ENCODE data around the gene XPA. TPM values are rescaled to one million over a fixed set of nuclear protein-coding genes. Genes with fewer than 3 reads are reported as not detected.
"Not testable (repeated sequence)": the region's sequence is repeated elsewhere in the genome, so short reads cannot be mapped to it uniquely, and the experiment has no call there.

Gene XPA
- total and polyA plus RNA-seq, 4 donors, result 15.3 to 33.1 (median 24.3) TPM

DNA sequence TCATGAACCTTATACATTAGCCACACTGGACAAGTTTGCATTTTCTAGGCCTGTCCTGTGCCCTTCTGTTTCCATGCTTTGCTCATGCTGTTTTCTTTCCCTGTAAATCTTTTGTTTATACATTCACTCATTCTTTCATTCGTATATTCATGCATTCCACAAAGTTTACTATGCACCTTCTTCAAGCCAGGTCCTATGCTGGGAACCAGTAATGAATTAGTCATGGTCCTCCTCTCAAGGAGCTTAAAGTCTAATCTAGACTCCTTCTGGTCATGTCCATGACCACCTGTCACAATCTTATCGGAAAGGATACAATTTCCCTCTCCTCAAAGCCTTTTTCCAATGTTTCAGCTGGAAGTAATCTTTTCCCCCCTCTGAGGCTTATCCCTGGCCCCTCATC, 9.1 kb upstream of the XPA start:
- Histone ChIP-seq H3K36me3 (ENCODE audit: control insufficient read depth in 1 of 2, insufficient read depth in 2 of 2, low read length in 1 of 2) (no peaks in the 10 kb centered on the region), H3K27me3 (ENCODE audit: control insufficient read depth in 1 of 2, insufficient read depth in 2 of 2, low read length in 1 of 2) (no peaks in the 10 kb centered on the region), H3K4me1 (ENCODE audit: control insufficient read depth in 1 of 2, insufficient read depth in 2 of 2, low read length in 2 of 2) (no peaks in the 10 kb centered on the region), H3K9me3 (ENCODE audit: control insufficient read depth, low read length) (no peaks in the 10 kb centered on the region), H3K27ac (ENCODE audit: low read depth in 1 of 2, low read length in 2 of 2) (no peak overlapping the region), H3K4me3 (ENCODE audit: low read length in 2 of 2) (no peak overlapping the region)
- DNase-seq (no peak), ATAC-seq (ENCODE audit: low FRiP score) (no peak)
- intact Hi-C loops (cut with DNase I), result no loop called here
- WGBS, 2 donors, result 79 to 87% methylated on average over 2 of the region's 2 CpGs

DNA sequence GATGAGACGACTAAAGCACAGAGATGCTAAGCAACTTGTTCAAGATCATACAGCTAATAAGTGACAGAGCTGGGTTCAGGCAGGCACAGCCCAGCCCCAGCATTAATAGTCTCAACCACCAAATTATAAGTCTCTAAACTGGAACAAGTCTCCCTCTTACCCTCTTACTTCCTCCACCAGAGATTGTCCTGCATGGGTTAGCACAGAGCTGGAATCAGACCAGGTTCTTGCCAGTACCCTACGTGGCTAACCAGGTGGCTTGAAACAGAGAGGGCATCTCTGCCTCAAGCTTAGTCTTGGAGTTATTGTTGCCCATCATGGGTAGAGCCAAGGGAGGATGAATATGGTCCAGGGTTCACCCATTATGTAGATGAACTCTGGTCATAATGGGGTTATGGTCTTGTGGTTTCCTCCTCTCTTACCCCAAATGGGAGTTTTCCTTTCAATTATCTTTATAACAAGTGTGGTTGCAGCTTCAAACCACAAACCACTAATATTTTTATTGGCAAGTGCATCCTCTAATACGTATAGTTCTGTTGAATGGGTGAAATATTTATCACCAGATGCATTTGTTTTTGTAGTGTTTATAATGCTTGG, 8.3 kb upstream of the XPA start:
- Histone ChIP-seq H3K9me3 (ENCODE audit: control insufficient read depth, low read length) (no peaks in the 10 kb centered on the region), H3K27ac (ENCODE audit: low read depth in 1 of 2, low read length in 2 of 2) (no peak overlapping the region), H3K27me3 (ENCODE audit: control insufficient read depth in 1 of 2, insufficient read depth in 2 of 2, low read length in 1 of 2) (no peaks in the 10 kb centered on the region), H3K4me3 (ENCODE audit: low read length in 2 of 2) (no peak overlapping the region), H3K36me3 (ENCODE audit: control insufficient read depth in 1 of 2, insufficient read depth in 2 of 2, low read length in 1 of 2) (no peaks in the 10 kb centered on the region), H3K4me1 (ENCODE audit: control insufficient read depth in 1 of 2, insufficient read depth in 2 of 2, low read length in 2 of 2) (no peaks in the 10 kb centered on the region)
- ATAC-seq (ENCODE audit: low FRiP score), result no peak
- DNase-seq, result no peak
- intact Hi-C loops (cut with DNase I), result no loop called here
- WGBS, 2 donors, result 66% methylated on average over 3 of the region's 3 CpGs

DNA sequence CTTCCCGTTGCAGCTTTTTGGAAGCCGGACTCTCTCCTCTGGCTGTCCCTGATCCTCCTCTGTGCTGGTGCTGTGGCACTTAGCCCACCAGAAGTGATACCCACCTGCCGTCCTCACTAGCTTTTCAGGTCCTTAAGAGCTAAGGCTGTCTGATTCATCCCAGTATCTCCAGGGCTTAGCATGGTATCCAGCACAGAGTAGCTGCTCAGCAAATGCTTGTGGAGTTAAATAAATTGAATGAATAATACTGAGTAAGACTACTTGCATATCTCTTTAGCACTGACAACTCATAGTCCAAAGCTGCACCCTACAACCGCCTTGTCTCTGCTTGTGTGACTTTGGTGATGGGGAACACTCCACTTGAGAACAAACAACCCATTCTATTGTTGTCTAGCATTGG, 7.7 kb upstream of the XPA start:
- WGBS, 2 donors, result 84 to 92% methylated on average over 4 of the region's 4 CpGs
- ATAC-seq (ENCODE audit: low FRiP score), result no peak
- H3K4me1 ChIP-seq (ENCODE audit: control insufficient read depth in 1 of 2, insufficient read depth in 2 of 2, low read length in 2 of 2), result no peaks in the 10 kb centered on the region
- H3K27me3 ChIP-seq (ENCODE audit: control insufficient read depth in 1 of 2, insufficient read depth in 2 of 2, low read length in 1 of 2), result no peaks in the 10 kb centered on the region
- DNase-seq, result no peak
- H3K36me3 ChIP-seq (ENCODE audit: control insufficient read depth in 1 of 2, insufficient read depth in 2 of 2, low read length in 1 of 2), result no peaks in the 10 kb centered on the region
- intact Hi-C loops (cut with DNase I), result no loop called here
- no peaks in the 10 kb centered on the region for H3K9me3 ChIP-seq (ENCODE audit: control insufficient read depth, low read length)
- H3K4me3 ChIP-seq (ENCODE audit: low read length in 2 of 2), result no peak overlapping the region
- peak overlapping the region in 1 of 2 donors; percentile 81 for H3K27ac ChIP-seq (ENCODE audit: low read depth in 1 of 2, low read length in 2 of 2)

DNA sequence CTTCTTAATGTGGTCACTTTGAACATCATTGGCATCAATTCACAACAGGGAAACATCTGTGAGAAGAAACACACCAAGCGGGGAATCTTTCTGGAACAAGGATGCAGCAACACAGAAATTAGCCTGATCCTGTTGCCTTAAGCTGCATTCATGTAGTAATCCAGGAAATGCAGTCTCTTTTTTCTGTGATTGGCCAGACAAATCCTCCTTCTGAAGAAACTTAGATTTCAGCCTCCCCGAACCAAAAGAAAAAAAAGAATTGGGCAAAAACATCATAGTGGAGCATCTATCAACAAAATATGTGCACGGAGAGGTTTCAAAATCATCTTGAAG, 7.2 kb upstream of the XPA start:
- no peak for ATAC-seq (ENCODE audit: low FRiP score)
- Histone ChIP-seq H3K4me3 (ENCODE audit: low read length in 2 of 2) (no peak overlapping the region), H3K27ac (ENCODE audit: low read depth in 1 of 2, low read length in 2 of 2) (peak overlapping the region; percentile 96 to 99), H3K36me3 (ENCODE audit: control insufficient read depth in 1 of 2, insufficient read depth in 2 of 2, low read length in 1 of 2) (no peaks in the 10 kb centered on the region), H3K9me3 (ENCODE audit: control insufficient read depth, low read length) (no peaks in the 10 kb centered on the region), H3K4me1 (ENCODE audit: control insufficient read depth in 1 of 2, insufficient read depth in 2 of 2, low read length in 2 of 2) (no peaks in the 10 kb centered on the region), H3K27me3 (ENCODE audit: control insufficient read depth in 1 of 2, insufficient read depth in 2 of 2, low read length in 1 of 2) (no peaks in the 10 kb centered on the region)
- intact Hi-C loops (cut with DNase I), result no loop called here
- DNase-seq, result no peak
- 48 to 61% methylated on average over 3 of the region's 3 CpGs for WGBS, 2 donors

DNA sequence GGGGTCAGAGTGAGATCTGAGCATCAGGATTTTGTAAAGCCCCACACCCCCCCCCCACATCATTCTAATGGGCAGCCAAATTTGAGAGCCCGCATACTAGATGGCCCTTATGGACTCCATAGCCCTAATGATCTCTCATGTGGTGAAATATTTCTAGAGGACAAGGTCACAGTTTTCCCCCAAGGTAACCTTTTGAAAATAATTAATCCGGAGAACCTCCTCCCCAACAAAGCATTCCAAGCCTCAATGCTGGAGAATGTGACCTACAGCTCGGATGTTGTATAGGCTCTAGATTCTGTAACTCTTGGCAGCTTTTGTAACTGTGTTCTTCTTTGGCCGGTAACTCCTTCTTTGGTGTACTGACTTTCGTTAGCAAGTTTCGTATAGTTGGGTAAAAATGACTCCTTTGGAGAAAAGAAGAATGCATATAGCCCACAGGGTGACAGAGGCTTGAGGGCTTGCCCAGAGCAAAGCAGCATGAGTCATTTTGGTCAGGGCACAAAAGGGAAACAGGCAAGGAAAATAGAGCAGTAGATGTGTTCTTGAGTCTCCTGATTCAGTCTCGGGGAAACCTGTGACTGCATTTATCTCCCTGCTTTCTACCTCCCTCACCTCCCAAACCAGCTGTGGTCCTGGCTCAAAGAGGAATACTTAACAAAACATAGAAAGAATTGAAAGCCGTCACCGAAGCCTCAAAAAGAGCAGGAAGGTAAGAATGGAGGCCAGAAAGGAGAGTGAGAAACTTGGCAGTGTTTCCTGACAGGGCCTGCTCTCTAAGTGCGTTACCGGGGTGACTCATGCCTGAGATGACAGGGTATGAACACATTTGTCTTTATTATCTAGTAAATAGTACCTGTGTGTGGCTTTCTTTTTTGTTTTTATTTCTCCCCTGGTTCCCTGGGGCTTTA, 6.6 kb upstream of the XPA start:
- no peak for ATAC-seq (ENCODE audit: low FRiP score)
- intact Hi-C loops (cut with DNase I), result no loop called here
- Histone ChIP-seq H3K4me3 (ENCODE audit: low read length in 2 of 2) (no peak overlapping the region), H3K27me3 (ENCODE audit: control insufficient read depth in 1 of 2, insufficient read depth in 2 of 2, low read length in 1 of 2) (no peaks in the 10 kb centered on the region), H3K4me1 (ENCODE audit: control insufficient read depth in 1 of 2, insufficient read depth in 2 of 2, low read length in 2 of 2) (no peaks in the 10 kb centered on the region), H3K9me3 (ENCODE audit: control insufficient read depth, low read length) (no peaks in the 10 kb centered on the region), H3K27ac (ENCODE audit: low read depth in 1 of 2, low read length in 2 of 2) (peak overlapping the region; percentile 96 to 99), H3K36me3 (ENCODE audit: control insufficient read depth in 1 of 2, insufficient read depth in 2 of 2, low read length in 1 of 2) (no peaks in the 10 kb centered on the region)
- WGBS, 2 donors, result 16 to 17% methylated on average over 11 of the region's 11 CpGs
- peak in 1 of 2 donors; percentile 53 for DNase-seq

- ATAC-seq (ENCODE audit: low FRiP score); H3K4me3 ChIP-seq (ENCODE audit: low read length in 2 of 2); H3K27me3 ChIP-seq (ENCODE audit: control insufficient read depth in 1 of 2, insufficient read depth in 2 of 2, low read length in 1 of 2); intact Hi-C loops (cut with DNase I); H3K27ac ChIP-seq (ENCODE audit: low read depth in 1 of 2, low read length in 2 of 2); H3K36me3 ChIP-seq (ENCODE audit: control insufficient read depth in 1 of 2, insufficient read depth in 2 of 2, low read length in 1 of 2); DNase-seq; H3K9me3 ChIP-seq (ENCODE audit: control insufficient read depth, low read length); H3K4me1 ChIP-seq (ENCODE audit: control insufficient read depth in 1 of 2, insufficient read depth in 2 of 2, low read length in 2 of 2): not testable (repeated sequence)
- WGBS, 2 donors, result 96 to 97% methylated on average over 3 of the region's 3 CpGs
These were observed 2.7 kb upstream of the XPA start for GRCh38 chr9:97699824-97700223.

DNA sequence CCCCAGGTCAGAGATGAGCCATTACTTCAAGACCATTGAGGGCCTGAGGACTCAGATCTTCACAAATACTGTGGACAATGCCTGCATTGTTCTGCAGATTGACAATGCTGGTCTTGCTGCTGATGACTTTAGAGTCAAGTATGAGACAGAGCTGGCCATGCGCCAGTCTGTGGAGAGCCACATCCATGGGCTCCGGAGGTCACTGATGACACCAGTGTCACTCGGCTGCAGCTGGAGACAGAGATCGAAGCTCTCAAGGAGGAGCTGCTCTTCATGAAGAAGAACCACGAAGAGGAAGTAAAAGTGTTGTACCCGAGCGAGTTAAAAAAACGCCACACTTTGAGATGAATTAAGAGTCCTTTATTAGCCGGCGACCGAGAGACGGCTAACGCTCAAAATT, 2.1 kb upstream of the XPA start:
- H3K27me3 ChIP-seq (ENCODE audit: control insufficient read depth in 1 of 2, insufficient read depth in 2 of 2, low read length in 1 of 2); H3K9me3 ChIP-seq (ENCODE audit: control insufficient read depth, low read length); intact Hi-C loops (cut with DNase I); H3K36me3 ChIP-seq (ENCODE audit: control insufficient read depth in 1 of 2, insufficient read depth in 2 of 2, low read length in 1 of 2); ATAC-seq (ENCODE audit: low FRiP score); H3K4me1 ChIP-seq (ENCODE audit: control insufficient read depth in 1 of 2, insufficient read depth in 2 of 2, low read length in 2 of 2); H3K27ac ChIP-seq (ENCODE audit: low read depth in 1 of 2, low read length in 2 of 2); H3K4me3 ChIP-seq (ENCODE audit: low read length in 2 of 2): not testable (repeated sequence)
- peak in 1 of 2 donors; percentile 51 for DNase-seq
- 89 to 90% methylated on average over 13 of the region's 13 CpGs for WGBS, 2 donors

GRCh38 chr9:97698865-97699264, 1.7 kb upstream of the XPA start:
- no peak for ATAC-seq (ENCODE audit: low FRiP score)

DNA sequence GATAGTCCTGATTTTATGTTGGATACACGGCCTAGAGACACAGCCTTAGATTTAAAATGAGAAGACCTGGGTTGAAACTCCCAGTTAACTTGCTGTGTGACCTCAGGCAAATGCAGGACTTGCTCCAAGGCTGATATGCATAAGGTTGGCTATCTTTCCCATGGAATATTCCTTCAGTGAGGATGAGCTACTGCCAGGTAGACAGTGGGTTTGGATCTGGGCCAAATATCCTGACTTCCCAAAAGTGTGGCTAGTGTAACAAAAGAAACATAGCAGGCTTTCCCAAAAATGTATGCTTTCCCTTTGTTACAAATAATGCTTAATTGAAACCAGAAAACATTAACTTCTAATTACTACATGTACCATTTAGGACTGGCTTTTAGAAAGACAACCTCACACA, 697 bp upstream of the XPA start:
- no peak for DNase-seq
- Histone ChIP-seq H3K27ac (ENCODE audit: low read depth in 1 of 2, low read length in 2 of 2) (peak overlapping the region; percentile 7 to 34), H3K36me3 (ENCODE audit: control insufficient read depth in 1 of 2, insufficient read depth in 2 of 2, low read length in 1 of 2) (no peaks in the 10 kb centered on the region), H3K9me3 (ENCODE audit: control insufficient read depth, low read length) (no peaks in the 10 kb centered on the region), H3K4me1 (ENCODE audit: control insufficient read depth in 1 of 2, insufficient read depth in 2 of 2, low read length in 2 of 2) (peaks cover 0 to 6% of the 10 kb centered on the region in 2 donors), H3K4me3 (ENCODE audit: low read length in 2 of 2) (no peak overlapping the region), H3K27me3 (ENCODE audit: control insufficient read depth in 1 of 2, insufficient read depth in 2 of 2, low read length in 1 of 2) (no peaks in the 10 kb centered on the region)
- WGBS, 2 donors, result 8 to 17% methylated on average over 1 of the region's 1 CpG
- intact Hi-C loops (cut with DNase I), result no loop called here
- ATAC-seq (ENCODE audit: low FRiP score), result no peak

More at GRCh38 chr9:97698865-97699264, 1.7 kb upstream of the XPA start:
- Histone ChIP-seq H3K36me3 (ENCODE audit: control insufficient read depth in 1 of 2, insufficient read depth in 2 of 2, low read length in 1 of 2) (no peaks in the 10 kb centered on the region), H3K27me3 (ENCODE audit: control insufficient read depth in 1 of 2, insufficient read depth in 2 of 2, low read length in 1 of 2) (no peaks in the 10 kb centered on the region), H3K4me1 (ENCODE audit: control insufficient read depth in 1 of 2, insufficient read depth in 2 of 2, low read length in 2 of 2) (peaks cover 0 to 6% of the 10 kb centered on the region in 2 donors), H3K9me3 (ENCODE audit: control insufficient read depth, low read length) (no peaks in the 10 kb centered on the region), H3K27ac (ENCODE audit: low read depth in 1 of 2, low read length in 2 of 2) (no peak overlapping the region), H3K4me3 (ENCODE audit: low read length in 2 of 2) (no peak overlapping the region)
- intact Hi-C loops (cut with DNase I), result no loop called here
- DNase-seq, result no peak
- 93 to 94% methylated on average over 14 of the region's 14 CpGs for WGBS, 2 donors

Measured in aorta (tissue), 5 donors.